Hepatocyte (in vitro differentiated cells): ENCODE measurements around the gene TMEM273.

Experiments used
- EZH2 ChIP-seq: fragments of 200-600 bp; sonication (generic); IDR thresholded peaks from 2 replicates; pipeline ENCODE4 v1.6.1; 2016; ENCODE audit warnings: antibody characterized with exemption, mild to moderate bottlenecking, borderline replicate concordance
- TF ChIP-seq, protein P1 (sequence below): fragments of 200-600 bp; sonication (generic); IDR thresholded peaks from 2 replicates; pipeline ENCODE4 v1.5.1; 2016; ENCODE audit warnings: antibody characterized with exemption, mild to moderate bottlenecking; ENCODE audit not compliant: poor library complexity

DNA sequence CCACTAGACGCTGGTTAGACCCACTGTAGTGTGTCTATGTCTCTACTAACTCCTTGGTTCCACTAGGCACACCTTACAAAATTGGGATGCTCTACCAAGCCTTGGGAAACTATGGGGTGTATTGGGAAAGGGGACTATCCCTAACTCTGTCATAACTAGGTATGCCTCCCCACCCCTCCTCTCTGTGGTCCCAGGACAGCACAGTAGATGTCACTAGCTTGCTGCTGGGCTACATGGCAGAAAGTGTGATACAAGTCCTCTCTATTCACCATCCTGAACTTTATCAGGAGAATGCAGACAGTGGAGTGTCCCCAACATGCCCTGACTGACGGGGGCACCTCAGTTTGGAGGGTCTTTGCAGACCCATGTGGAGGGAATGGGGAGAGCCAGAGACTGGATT, 30.3 kb upstream of the TMEM273 start:
- TF ChIP-seq, protein P1, sequence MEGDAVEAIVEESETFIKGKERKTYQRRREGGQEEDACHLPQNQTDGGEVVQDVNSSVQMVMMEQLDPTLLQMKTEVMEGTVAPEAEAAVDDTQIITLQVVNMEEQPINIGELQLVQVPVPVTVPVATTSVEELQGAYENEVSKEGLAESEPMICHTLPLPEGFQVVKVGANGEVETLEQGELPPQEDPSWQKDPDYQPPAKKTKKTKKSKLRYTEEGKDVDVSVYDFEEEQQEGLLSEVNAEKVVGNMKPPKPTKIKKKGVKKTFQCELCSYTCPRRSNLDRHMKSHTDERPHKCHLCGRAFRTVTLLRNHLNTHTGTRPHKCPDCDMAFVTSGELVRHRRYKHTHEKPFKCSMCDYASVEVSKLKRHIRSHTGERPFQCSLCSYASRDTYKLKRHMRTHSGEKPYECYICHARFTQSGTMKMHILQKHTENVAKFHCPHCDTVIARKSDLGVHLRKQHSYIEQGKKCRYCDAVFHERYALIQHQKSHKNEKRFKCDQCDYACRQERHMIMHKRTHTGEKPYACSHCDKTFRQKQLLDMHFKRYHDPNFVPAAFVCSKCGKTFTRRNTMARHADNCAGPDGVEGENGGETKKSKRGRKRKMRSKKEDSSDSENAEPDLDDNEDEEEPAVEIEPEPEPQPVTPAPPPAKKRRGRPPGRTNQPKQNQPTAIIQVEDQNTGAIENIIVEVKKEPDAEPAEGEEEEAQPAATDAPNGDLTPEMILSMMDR = no peak
- TF ChIP-seq EZH2 = no peak
